DOHH2 (cell line): ENCODE measurements around the gene DGKK.

ENCODE experiments used
- EZH2phosphoT487 ChIP-seq: fragments of 200-600 bp; sonication (generic); IDR thresholded peaks from 2 replicates; pipeline ENCODE4 v1.6.1; 2017; ENCODE audit warnings: borderline replicate concordance, mild to moderate bottlenecking, antibody characterized with exemption, low read length, moderate library complexity, mixed read lengths
- TF ChIP-seq, protein P1 (sequence below): fragments of 200-600 bp; sonication (generic); IDR thresholded peaks from one replicate; pipeline ENCODE4 v1.5.1; 2014; ENCODE audit warnings: antibody characterized with exemption, mild to moderate bottlenecking, low read depth, low read length; ENCODE audit not compliant: poor library complexity, severe bottlenecking

DNA sequence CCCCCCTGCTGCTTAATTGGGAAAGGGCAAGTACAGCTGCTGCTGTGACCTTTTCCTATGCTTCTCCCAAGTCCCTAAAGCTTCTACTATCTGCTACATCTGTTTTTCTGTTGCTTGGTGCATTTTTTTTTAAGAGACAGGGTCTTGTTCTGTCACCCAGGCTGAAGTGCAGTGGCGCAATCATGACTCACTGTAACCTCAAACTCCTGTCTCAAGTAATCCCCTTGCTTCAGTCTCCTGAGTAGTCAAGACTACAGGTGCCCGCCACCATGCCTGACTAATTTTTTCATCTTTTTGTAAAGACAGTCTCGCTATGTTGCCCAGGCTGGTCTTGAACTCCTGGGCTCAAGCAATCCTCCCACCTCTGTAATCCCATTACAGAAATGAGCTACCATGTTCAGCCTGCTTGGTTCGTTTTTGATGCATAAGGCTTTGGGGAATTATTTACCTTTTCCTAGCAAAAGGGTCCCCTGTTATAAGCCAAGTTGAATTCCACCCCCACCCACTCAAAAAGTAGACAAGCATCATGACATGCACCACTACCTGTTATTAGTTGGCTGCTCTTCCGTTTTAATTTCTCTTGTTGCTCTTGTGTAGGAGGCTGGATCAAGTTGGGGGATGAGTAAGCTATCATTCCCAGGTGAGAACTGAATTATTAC lies 39.6 kb downstream of the DGKK start:
- TF ChIP-seq, protein P1, sequence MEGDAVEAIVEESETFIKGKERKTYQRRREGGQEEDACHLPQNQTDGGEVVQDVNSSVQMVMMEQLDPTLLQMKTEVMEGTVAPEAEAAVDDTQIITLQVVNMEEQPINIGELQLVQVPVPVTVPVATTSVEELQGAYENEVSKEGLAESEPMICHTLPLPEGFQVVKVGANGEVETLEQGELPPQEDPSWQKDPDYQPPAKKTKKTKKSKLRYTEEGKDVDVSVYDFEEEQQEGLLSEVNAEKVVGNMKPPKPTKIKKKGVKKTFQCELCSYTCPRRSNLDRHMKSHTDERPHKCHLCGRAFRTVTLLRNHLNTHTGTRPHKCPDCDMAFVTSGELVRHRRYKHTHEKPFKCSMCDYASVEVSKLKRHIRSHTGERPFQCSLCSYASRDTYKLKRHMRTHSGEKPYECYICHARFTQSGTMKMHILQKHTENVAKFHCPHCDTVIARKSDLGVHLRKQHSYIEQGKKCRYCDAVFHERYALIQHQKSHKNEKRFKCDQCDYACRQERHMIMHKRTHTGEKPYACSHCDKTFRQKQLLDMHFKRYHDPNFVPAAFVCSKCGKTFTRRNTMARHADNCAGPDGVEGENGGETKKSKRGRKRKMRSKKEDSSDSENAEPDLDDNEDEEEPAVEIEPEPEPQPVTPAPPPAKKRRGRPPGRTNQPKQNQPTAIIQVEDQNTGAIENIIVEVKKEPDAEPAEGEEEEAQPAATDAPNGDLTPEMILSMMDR, result no peak
- TF ChIP-seq EZH2phosphoT487, result no peak
